ENCODE measurements around the gene ZCCHC10. TPM values are rescaled to one million over a fixed set of nuclear protein-coding genes. Genes with fewer than 3 reads are reported as not detected.
"Not testable (repeated sequence)": the region's sequence is repeated elsewhere in the genome, so short reads cannot be mapped to it uniquely, and the experiment has no call there.

The ZCCHC10 gene
- total RNA-seq, 4 donors from 2014 or later = 10.1 to 22.0 (median 19.1) TPM

GRCh38 chr5:133015466-133015865, 10.9 kb downstream of the ZCCHC10 start:
- H3K36me3 ChIP-seq = peaks cover 30% of the 10 kb centered on the region

GRCh38 chr5:133008455-133008854, 17.9 kb downstream of the ZCCHC10 start:
- H3K4me1 ChIP-seq; H3K4me3 ChIP-seq; H3K9me3 ChIP-seq; DNase-seq (ENCODE audit: low spot score in 2 of 2); H3K27ac ChIP-seq; H3K27me3 ChIP-seq: not testable (repeated sequence)
- 82% methylated on average over 6 of the region's 6 CpGs for WGBS
- H3K36me3 ChIP-seq = peaks cover 16% of the 10 kb centered on the region

More at GRCh38 chr5:133015466-133015865, 10.9 kb downstream of the ZCCHC10 start:
- WGBS = 72% methylated on average over 1 of the region's 1 CpG
- no peaks in the 10 kb centered on the region for H3K9me3 ChIP-seq
- TF ChIP-seq, protein P1, sequence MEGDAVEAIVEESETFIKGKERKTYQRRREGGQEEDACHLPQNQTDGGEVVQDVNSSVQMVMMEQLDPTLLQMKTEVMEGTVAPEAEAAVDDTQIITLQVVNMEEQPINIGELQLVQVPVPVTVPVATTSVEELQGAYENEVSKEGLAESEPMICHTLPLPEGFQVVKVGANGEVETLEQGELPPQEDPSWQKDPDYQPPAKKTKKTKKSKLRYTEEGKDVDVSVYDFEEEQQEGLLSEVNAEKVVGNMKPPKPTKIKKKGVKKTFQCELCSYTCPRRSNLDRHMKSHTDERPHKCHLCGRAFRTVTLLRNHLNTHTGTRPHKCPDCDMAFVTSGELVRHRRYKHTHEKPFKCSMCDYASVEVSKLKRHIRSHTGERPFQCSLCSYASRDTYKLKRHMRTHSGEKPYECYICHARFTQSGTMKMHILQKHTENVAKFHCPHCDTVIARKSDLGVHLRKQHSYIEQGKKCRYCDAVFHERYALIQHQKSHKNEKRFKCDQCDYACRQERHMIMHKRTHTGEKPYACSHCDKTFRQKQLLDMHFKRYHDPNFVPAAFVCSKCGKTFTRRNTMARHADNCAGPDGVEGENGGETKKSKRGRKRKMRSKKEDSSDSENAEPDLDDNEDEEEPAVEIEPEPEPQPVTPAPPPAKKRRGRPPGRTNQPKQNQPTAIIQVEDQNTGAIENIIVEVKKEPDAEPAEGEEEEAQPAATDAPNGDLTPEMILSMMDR (IDR thresholded peaks at IDR 0.05) = no peak
- TF ChIP-seq POLR2AphosphoS5 (IDR thresholded peaks at IDR 0.05) = no peak
- TF ChIP-seq POLR2A (IDR thresholded peaks at IDR 0.05) = no peak
- no peak for TF ChIP-seq EP300 (IDR thresholded peaks at IDR 0.05)
- DNase-seq (ENCODE audit: low spot score in 2 of 2) = no peak
- H3K27ac ChIP-seq = no peak overlapping the region
- H3K27me3 ChIP-seq = no peaks in the 10 kb centered on the region
- H3K4me3 ChIP-seq = no peak overlapping the region
- no peaks in the 10 kb centered on the region for H3K4me1 ChIP-seq

DNA sequence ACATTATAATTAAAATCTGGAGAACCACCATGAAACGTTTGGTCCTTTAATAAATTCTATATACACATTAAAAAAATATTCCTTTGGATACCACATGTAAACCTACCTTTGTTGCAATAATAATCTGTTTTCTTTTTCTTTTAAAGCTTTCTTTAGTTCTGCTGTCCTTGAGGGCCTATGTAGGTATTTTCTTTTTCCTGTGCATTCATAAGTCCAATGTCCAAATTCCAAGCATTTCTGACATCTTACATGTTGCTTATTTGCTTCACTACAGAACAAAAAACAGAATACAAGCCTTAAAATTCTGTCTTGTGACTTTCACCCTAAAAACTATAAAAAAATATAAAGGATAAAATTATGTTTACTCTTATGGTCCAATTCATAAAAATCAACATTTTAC, 19.7 kb downstream of the ZCCHC10 start:
- Histone ChIP-seq H3K27ac (no peak overlapping the region), H3K36me3 (peaks cover 27% of the 10 kb centered on the region), H3K9me3 (no peaks in the 10 kb centered on the region), H3K4me1 (no peaks in the 10 kb centered on the region), H3K4me3 (no peak overlapping the region), H3K27me3 (no peaks in the 10 kb centered on the region)
- WGBS = 62% methylated on average over 1 of the region's 1 CpG
- TF ChIP-seq EP300 (IDR thresholded peaks at IDR 0.05) (no peak), POLR2AphosphoS5 (IDR thresholded peaks at IDR 0.05) (no peak), POLR2A (IDR thresholded peaks at IDR 0.05) (no peak)
- TF ChIP-seq, protein P1 (IDR thresholded peaks at IDR 0.05) = no peak
- no peak for DNase-seq (ENCODE audit: low spot score in 2 of 2)

- H3K27me3 ChIP-seq = no peaks in the 10 kb centered on the region
- TF ChIP-seq POLR2AphosphoS5 (IDR thresholded peaks at IDR 0.05) (no peak), EP300 (IDR thresholded peaks at IDR 0.05) (no peak), POLR2A (IDR thresholded peaks at IDR 0.05) (no peak)
- TF ChIP-seq, protein P1 (IDR thresholded peaks at IDR 0.05) = no peak
- H3K4me3 ChIP-seq = no peak overlapping the region
- DNase-seq (ENCODE audit: low spot score in 2 of 2) = no peak
- no peaks in the 10 kb centered on the region for H3K4me1 ChIP-seq
- H3K9me3 ChIP-seq = no peaks in the 10 kb centered on the region
- H3K27ac ChIP-seq = no peak overlapping the region
- 60% methylated on average over 2 of the region's 2 CpGs for WGBS
- peaks cover 19% of the 10 kb centered on the region for H3K36me3 ChIP-seq
Observed at GRCh38 chr5:132999246-132999645, 27.1 kb downstream of the ZCCHC10 start.

- 89% methylated on average over 2 of the region's 2 CpGs for WGBS
- H3K4me1 ChIP-seq = no peaks in the 10 kb centered on the region
- no peak for TF ChIP-seq POLR2AphosphoS5 (IDR thresholded peaks at IDR 0.05)
- no peak for TF ChIP-seq POLR2A (IDR thresholded peaks at IDR 0.05)
- TF ChIP-seq, protein P1 (IDR thresholded peaks at IDR 0.05) = no peak
- TF ChIP-seq EP300 (IDR thresholded peaks at IDR 0.05) = no peak
- no peak overlapping the region for H3K4me3 ChIP-seq
- H3K36me3 ChIP-seq = peaks cover 16% of the 10 kb centered on the region
- H3K9me3 ChIP-seq = no peaks in the 10 kb centered on the region
- H3K27me3 ChIP-seq = no peaks in the 10 kb centered on the region
- H3K27ac ChIP-seq = no peak overlapping the region
- DNase-seq (ENCODE audit: low spot score in 2 of 2) = no peak
Observed at GRCh38 chr5:132998556-132998955, 27.8 kb downstream of the ZCCHC10 start.

DNA sequence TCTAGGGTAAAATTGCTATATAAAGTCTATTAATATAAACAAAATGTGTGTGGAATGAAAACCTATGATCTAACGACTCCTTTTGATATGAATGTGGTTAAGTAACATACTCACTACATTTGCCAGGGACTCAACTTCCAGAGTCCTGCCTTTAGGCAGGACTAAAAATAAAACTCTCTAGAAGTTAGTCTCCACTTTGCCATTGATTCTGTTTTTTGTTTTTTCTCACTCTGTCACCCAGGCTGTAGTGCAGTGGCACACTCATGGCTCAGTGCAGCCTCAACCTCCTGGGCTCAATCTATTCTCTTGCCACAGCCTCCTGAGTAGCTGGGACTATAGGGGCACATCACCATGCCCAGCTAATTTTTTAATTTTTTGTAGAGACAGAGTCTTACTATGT, 30.0 kb downstream of the ZCCHC10 start:
- TF ChIP-seq, protein P1 (IDR thresholded peaks at IDR 0.05) = no peak
- TF ChIP-seq EP300 (IDR thresholded peaks at IDR 0.05) = no peak
- TF ChIP-seq POLR2A (IDR thresholded peaks at IDR 0.05) = no peak
- TF ChIP-seq POLR2AphosphoS5 (IDR thresholded peaks at IDR 0.05) = no peak
- Histone ChIP-seq H3K27me3 (no peaks in the 10 kb centered on the region), H3K4me1 (no peaks in the 10 kb centered on the region), H3K9me3 (no peaks in the 10 kb centered on the region), H3K4me3 (no peak overlapping the region), H3K27ac (no peak overlapping the region), H3K36me3 (peaks cover 4% of the 10 kb centered on the region)
- WGBS = 64% methylated on average over 1 of the region's 1 CpG
- DNase-seq (ENCODE audit: low spot score in 2 of 2) = no peak
